GM23248 (cell line): ENCODE results near the gene GSG1L.

Experiments used
- EZH2 ChIP-seq: fragments of 200-600 bp; sonication (generic); IDR thresholded peaks from 2 replicates; pipeline ENCODE4 v1.6.1; 2018; ENCODE audit warnings: antibody characterized with exemption, mild to moderate bottlenecking; ENCODE audit not compliant: insufficient read depth, poor library complexity, severe bottlenecking
- EZH2phosphoT487 ChIP-seq: fragments of 200-600 bp; sonication (generic); IDR thresholded peaks from 2 replicates; pipeline ENCODE4 v1.6.1; 2018; ENCODE audit warnings: antibody characterized with exemption, moderate library complexity, mild to moderate bottlenecking, low read depth; ENCODE audit not compliant: insufficient read depth

DNA sequence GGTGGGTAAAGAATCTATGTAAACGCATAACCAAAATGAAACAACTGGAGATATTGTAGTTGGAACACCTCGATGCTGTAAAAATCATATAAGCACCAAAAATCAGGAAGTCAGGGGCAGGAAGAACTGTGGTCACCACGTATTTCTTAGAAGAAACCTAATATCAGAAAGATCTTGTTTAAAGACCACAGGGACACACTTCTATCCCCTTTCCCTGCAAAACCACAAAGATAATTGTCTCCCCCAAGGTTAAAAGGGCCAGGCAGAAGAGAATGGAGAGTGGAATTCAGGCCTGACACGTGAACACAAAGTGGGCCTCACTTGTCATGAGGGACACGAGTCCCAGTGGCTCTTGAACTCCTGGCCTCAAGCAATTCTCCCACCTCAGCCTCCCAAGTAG is 68.1 kb downstream of the GSG1L start:
- TF ChIP-seq EZH2 (no peak), EZH2phosphoT487 (no peak)
